GM19193 (cell line): Measurements from ENCODE around the gene SYNGR3.

ENCODE experiments used
- POLR2A ChIP-seq: IDR thresholded peaks from 4 replicates; pipeline ENCODE4 v1.6.1; 2011; ENCODE audit not compliant: insufficient read depth, insufficient read length; ENCODE audit errors: extremely low read depth

The SYNGR3 gene

DNA sequence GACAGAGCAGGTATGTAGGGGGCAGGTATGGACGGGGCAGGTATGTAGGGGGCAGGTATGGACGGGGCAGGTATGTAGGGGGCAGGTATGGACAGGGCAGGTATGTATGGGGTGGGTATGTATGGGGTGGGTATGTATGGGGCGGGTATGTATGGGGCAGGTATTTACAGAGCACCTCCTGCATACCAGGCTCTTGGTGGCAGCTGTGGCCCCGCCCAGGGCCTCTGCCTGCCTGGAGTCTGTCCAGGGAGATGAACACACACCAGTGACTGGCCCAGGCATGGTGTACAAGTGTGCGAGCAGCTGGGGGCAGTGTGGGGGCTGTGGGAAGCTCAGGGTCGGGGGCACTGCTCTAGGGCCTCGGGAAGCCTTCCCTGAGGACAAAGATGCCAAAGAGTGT, 39.7 kb upstream of the SYNGR3 start:
- TF ChIP-seq POLR2A: no peak

GRCh38 chr16:1950559-1950958, 39.2 kb upstream of the SYNGR3 start:
- no peak for TF ChIP-seq POLR2A

DNA sequence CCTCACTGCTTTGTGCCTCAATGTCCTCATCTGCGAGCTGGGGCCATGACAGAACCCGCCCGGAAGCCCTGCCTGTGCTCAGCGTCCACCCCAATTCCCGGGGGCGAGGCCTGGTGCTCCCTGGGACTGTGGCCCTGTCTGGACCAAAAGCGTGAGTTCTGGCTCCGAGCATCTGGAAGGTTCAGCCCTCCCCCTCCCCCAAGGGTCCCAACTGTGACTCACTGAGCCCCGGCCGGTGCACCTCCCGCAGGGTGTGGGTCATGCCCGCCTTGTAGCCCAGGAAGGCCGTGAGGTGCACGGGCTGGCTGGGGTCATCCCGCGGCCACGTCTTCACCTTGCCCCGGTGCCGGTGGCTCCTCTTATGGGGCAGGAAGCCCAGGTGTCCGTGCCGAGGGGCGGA, 36.0 kb upstream of the SYNGR3 start:
- TF ChIP-seq POLR2A: no peak

GRCh38 chr16:1958715-1959268, 31.0 kb upstream of the SYNGR3 start:
- TF ChIP-seq POLR2A: no peak

DNA sequence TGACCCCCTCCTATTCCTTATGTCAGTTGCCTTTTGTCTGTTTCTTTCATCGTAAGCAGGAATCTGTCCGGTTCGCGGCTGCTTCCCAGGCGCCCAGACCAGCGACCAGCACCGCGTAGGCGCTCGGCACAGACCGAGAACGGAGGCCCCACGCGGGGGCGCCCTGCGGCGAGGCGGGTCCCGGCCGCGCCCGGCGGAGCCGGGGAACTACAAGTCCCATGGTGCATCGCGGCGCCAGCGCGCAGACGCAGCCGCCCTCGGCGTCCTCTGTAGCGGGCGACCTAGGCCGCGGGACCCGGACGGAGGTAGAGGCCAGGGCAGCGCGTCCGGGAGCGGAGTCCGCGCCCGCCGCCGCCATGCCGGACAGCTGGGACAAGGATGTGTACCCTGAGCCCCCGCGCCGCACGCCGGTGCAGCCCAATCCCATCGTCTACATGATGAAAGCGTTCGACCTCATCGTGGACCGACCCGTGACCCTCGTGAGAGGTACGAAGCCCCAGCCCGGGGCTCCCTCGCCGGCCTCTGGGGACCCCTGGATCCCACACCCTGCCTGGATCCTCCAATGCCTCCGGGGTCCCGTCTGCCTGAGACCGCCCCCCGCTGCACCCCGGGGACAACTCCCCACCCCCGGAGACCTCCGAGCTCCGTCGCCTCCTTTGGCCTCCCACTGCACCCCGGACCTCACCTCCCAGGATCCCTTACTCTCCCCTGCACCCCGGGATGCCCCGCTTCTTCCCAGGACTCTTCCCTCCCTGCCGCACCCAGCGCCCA, 30.3 kb upstream of the SYNGR3 start, which contains the start of gene NDUFB10:
NDUFB10 (plus strand) TSS at position 270 of the 771 bp plus-strand sequence; CDS start at position 357, 87 bp downstream.
- peak; percentile 79 for TF ChIP-seq POLR2A

DNA sequence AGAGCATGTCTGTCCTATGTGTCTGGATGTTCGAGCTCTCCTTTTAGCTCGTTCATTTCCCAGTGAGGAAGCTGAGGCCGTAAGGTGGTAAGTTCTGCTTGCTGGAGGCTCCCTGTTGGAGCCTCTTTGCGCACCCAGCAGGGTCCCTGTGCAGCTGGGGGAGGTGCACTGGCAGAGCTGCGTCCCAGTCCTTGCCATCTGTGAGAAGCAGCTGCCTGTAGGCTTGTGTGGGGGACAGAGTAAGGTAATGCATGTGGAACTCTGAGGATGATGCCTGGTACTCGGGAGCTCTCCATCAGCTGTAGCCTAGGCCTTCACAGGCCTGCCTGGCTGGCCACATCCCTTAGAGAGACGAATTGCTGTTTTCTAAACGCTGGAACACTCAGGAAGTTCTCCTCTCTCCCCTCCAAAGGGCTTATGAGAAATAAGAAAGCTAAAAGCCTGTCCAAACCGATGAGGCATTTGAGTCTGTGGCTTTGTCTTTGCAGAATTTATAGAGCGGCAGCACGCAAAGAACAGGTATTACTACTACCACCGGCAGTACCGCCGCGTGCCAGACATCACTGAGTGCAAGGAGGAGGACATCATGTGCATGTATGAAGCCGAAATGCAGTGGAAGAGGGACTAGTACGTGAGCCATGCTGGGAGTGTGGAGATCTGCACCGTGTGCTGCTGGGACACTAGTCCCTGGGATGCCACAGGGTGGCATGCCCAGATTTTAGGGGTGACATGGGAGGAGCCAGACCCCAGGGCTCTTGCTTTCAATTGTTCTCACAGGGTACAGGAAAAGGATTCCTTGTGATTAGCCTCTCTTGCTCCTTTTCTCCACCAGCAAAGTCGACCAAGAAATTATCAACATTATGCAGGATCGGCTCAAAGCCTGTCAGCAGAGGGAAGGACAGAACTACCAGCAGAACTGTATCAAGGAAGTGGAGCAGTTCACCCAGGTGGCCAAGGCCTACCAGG, 28.8 kb upstream of the SYNGR3 start:
- peak; percentile 74 for TF ChIP-seq POLR2A

DNA sequence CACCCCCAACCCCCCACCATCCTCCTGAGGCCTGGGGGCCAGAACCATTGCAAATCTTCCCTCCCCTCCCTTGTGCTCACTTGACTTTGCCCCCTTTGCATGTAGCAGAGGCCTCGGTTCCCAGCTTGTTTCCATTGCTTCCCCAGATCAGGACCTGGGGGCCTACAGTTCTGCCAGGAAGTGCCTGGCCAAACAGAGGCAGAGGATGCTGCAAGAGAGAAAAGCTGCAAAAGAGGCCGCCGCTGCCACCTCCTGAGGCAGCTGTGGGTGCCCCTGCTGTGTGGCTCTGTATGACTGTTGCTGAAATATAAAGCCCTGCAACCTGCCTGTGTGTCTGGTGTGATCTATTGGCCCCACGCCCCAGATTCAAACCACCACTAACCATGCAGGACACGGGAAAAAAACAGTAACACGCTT, 28.1 kb upstream of the SYNGR3 start:
- no peak for TF ChIP-seq POLR2A

- peak; percentile 35 for TF ChIP-seq POLR2A
Observed at GRCh38 chr16:1962161-1963153, 27.3 kb upstream of the SYNGR3 start.

GRCh38 chr16:1963806-1964505, 25.8 kb upstream of the SYNGR3 start:
- no peak for TF ChIP-seq POLR2A

GRCh38 chr16:1964506-1965395, 25.0 kb upstream of the SYNGR3 start, which contains the start of gene RPS2:
Gene RPS2, minus strand, starts transcription at chr16:1964826. Its CDS starts 201 bp downstream, at chr16:1964625.
- TF ChIP-seq POLR2A: peak; percentile 100

DNA sequence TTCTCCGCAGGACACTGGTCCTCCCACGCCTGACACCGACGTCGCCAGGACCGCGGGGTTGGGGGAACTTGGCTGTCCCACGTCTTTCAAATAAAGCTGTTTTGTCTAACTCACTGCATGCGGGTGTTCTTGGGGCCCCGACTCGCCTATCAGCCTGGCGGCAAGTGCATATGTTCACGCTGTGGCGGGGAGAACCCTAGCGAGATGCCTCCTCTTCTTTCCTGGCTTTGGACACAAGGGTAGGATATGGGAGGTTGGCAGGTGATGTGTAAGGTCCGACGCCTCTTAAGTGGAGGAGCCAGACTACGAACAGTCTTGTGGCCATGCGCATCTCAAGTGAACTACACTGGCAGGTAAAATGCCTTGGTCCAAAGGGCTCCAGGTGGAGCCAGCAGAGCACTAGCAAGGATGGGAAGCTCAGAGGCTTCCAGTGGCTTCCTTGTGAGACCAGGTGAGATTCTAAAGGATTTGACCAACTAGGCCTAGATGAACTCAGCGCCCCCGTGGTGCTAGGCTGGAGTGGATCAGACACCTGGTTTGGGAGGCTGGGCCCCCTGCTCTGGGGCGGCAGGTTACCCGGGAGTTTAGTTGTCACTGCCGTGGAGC, 24.3 kb upstream of the SYNGR3 start:
- TF ChIP-seq POLR2A: no peak

GRCh38 chr16:1966460-1966859, 23.3 kb upstream of the SYNGR3 start, which contains the start of gene RNF151:
Gene RNF151, plus strand, starts transcription at chr16:1966856. Its CDS starts 26 bp downstream, at chr16:1966882.
- TF ChIP-seq POLR2A: no peak
